H9 (cell line): ENCODE data around the gene HIPK2. TPM values are rescaled to one million over a fixed set of nuclear protein-coding genes. Genes with fewer than 3 reads are reported as not detected.

ENCODE experiments used
- DNase-seq: peaks from one replicate; pipeline ENCODE4 v3.0.0-alpha.2; 2017
- H2AFZ ChIP-seq: one replicate; pipeline ENCODE4 v1.6.1; 2013; ENCODE audit warnings: mild to moderate bottlenecking, low read length, control low read depth, moderate library complexity
- H2AK5ac ChIP-seq: 2 replicates; pipeline ENCODE4 v1.6.1; 2013; ENCODE audit warnings: low read length, control low read depth, mixed read lengths; ENCODE audit not compliant: insufficient read length
- H2BK120ac ChIP-seq: one replicate; pipeline ENCODE4 v1.6.1; 2013; ENCODE audit warnings: low read depth, mild to moderate bottlenecking, low read length, control low read depth, inconsistent platforms; ENCODE audit not compliant: poor library complexity, severe bottlenecking
- H2BK12ac ChIP-seq: 2 replicates; pipeline ENCODE4 v1.6.1; 2013; ENCODE audit warnings: low read length, control low read depth, mixed read lengths, low read depth; ENCODE audit not compliant: insufficient read length
- H2BK15ac ChIP-seq: 2 replicates; pipeline ENCODE4 v1.6.1; 2013; ENCODE audit warnings: low read depth, low read length, control low read depth
- H2BK20ac ChIP-seq: one replicate; pipeline ENCODE4 v1.6.1; 2013; ENCODE audit warnings: low read depth, mild to moderate bottlenecking, low read length, control low read depth, inconsistent platforms; ENCODE audit not compliant: poor library complexity, severe bottlenecking
- H2BK5ac ChIP-seq: 2 replicates; pipeline ENCODE4 v1.6.1; 2013; ENCODE audit warnings: low read length, control low read depth, mixed read lengths; ENCODE audit not compliant: insufficient read length
- H3K14ac ChIP-seq: 2 replicates; pipeline ENCODE4 v1.6.1; 2013; ENCODE audit warnings: low read length, control low read depth; ENCODE audit not compliant: insufficient read depth
- H3K18ac ChIP-seq: 2 replicates; pipeline ENCODE4 v1.6.1; 2013; ENCODE audit warnings: low read depth, mild to moderate bottlenecking, mixed read lengths, low read length, control low read depth; ENCODE audit not compliant: insufficient read length
- H3K23ac ChIP-seq: 2 replicates; pipeline ENCODE4 v1.6.1; 2013; ENCODE audit warnings: low read length, control low read depth, mixed read lengths, low read depth; ENCODE audit not compliant: insufficient read length
- H3K23me2 ChIP-seq: 2 replicates; pipeline ENCODE4 v1.6.1; 2013; ENCODE audit warnings: low read depth, mild to moderate bottlenecking, mixed read lengths, low read length, control low read depth; ENCODE audit not compliant: insufficient read length, poor library complexity, severe bottlenecking
- H3K27ac ChIP-seq: 2 replicates; pipeline ENCODE4 v1.5.1; 2013; ENCODE audit warnings: low read length, control low read depth, mixed read lengths, low read depth; ENCODE audit not compliant: insufficient read length
- H3K27me3 ChIP-seq: 2 replicates; pipeline ENCODE4 v1.6.1; 2013; ENCODE audit warnings: low read length, control low read depth, inconsistent platforms; ENCODE audit not compliant: insufficient read depth
- H3K4ac ChIP-seq: 2 replicates; pipeline ENCODE4 v1.6.1; 2013; ENCODE audit warnings: low read depth, mild to moderate bottlenecking, control low read depth, inconsistent platforms, low read length, moderate library complexity
- H3K4me1 ChIP-seq: 2 replicates; pipeline ENCODE4 v1.6.1; 2013; ENCODE audit warnings: low read length, control low read depth, inconsistent platforms; ENCODE audit not compliant: insufficient read depth
- H3K4me2 ChIP-seq: 2 replicates; pipeline ENCODE4 v1.6.1; 2013; ENCODE audit warnings: low read length, control low read depth, mixed read lengths; ENCODE audit not compliant: insufficient read length, insufficient read depth
- H3K56ac ChIP-seq: 2 replicates; pipeline ENCODE4 v1.6.1; 2013; ENCODE audit warnings: low read depth, mild to moderate bottlenecking, mixed read lengths, low read length, control low read depth; ENCODE audit not compliant: insufficient read length
- H3K79me1 ChIP-seq: 2 replicates; pipeline ENCODE4 v1.6.1; 2013; ENCODE audit warnings: low read depth, mild to moderate bottlenecking, moderate library complexity, low read length, control low read depth, inconsistent platforms; ENCODE audit not compliant: insufficient read depth, poor library complexity, severe bottlenecking
- H3K79me2 ChIP-seq: 2 replicates; pipeline ENCODE4 v1.6.1; 2013; ENCODE audit warnings: low read length, control low read depth, inconsistent platforms; ENCODE audit not compliant: insufficient read depth
- H3K9ac ChIP-seq: 2 replicates; pipeline ENCODE4 v1.6.1; 2013; ENCODE audit warnings: low read length, control low read depth, mixed read lengths; ENCODE audit not compliant: insufficient read length; ENCODE audit errors: extremely low read depth
- H3K9me3 ChIP-seq: one replicate; pipeline ENCODE4 v1.6.1; 2013; ENCODE audit warnings: low read depth, low read length, inconsistent platforms; ENCODE audit not compliant: control insufficient read depth
- H3T11ph ChIP-seq: one replicate; pipeline ENCODE4 v1.6.1; 2013; ENCODE audit warnings: mild to moderate bottlenecking, low read length, control low read depth, inconsistent platforms
- H4K20me1 ChIP-seq: one replicate; pipeline ENCODE4 v1.6.1; 2013; ENCODE audit not compliant: control insufficient read depth, insufficient read length, insufficient read depth
- H4K5ac ChIP-seq: 2 replicates; pipeline ENCODE4 v1.6.1; 2013; ENCODE audit warnings: low read depth, mild to moderate bottlenecking, mixed read lengths, low read length, control low read depth; ENCODE audit not compliant: insufficient read length
- H4K8ac ChIP-seq: replicated peaks from 2 replicates; pipeline ENCODE4 v1.6.1; 2013; ENCODE audit warnings: low read length, control low read depth, mixed read lengths, low read depth; ENCODE audit not compliant: insufficient read length
- H4K91ac ChIP-seq: 2 replicates; pipeline ENCODE4 v1.6.1; 2013; ENCODE audit warnings: low read depth, mild to moderate bottlenecking, moderate library complexity, mixed read lengths, low read length, control low read depth; ENCODE audit not compliant: insufficient read length
- H3K27ac Mint-ChIP-seq, 3 experiments: 2 replicates in 2 of 3; 3 replicates in 1 of 3; pipeline ENCODE4 v1.8.0; 2020 to 2021; ENCODE audit warnings: mixed read lengths in 3 of 3, mild to moderate bottlenecking in 1 of 3, moderate library complexity in 1 of 3
- H3K27me3 Mint-ChIP-seq: 2 replicates; pipeline ENCODE4 v1.8.0; 2021; ENCODE audit warnings: low read depth, mild to moderate bottlenecking, moderate library complexity, mixed read lengths
- H3K36me3 Mint-ChIP-seq, 3 experiments: 2 replicates in 2 of 3; 3 replicates in 1 of 3; pipeline ENCODE4 v1.8.0; 2020 to 2021; ENCODE audit warnings: low read depth in 3 of 3, mixed read lengths in 3 of 3; ENCODE audit not compliant: insufficient read depth in 1 of 3
- H3K4me1 Mint-ChIP-seq, 2 experiments: 2 replicates each; pipeline ENCODE4 v1.8.0; 2020; ENCODE audit warnings: mixed read lengths in 2 of 2
- H3K4me3 Mint-ChIP-seq, 2 experiments: 2 replicates in 1 of 2; 3 replicates in 1 of 2; pipeline ENCODE4 v1.8.0; 2020 to 2021; ENCODE audit warnings: mild to moderate bottlenecking in 2 of 2, mixed read lengths in 2 of 2, moderate library complexity in 1 of 2
- H3K9me3 Mint-ChIP-seq, 2 experiments: 2 replicates in 1 of 2; 3 replicates in 1 of 2; pipeline ENCODE4 v1.8.0; 2020; ENCODE audit warnings: mild to moderate bottlenecking in 2 of 2, mixed read lengths in 2 of 2, moderate library complexity in 1 of 2
- CTCF ChIP-seq: fragments of 200-600 bp; sonication (generic); conservative IDR thresholded peaks from 3 replicates; pipeline ENCODE4 v1.8.0; 2021; ENCODE audit warnings: antibody characterized with exemption, mild to moderate bottlenecking
- WGBS: extraction: QIAGEN DNeasy Blood & Tissue Kit; methylation state at CpG from one replicate; pipeline ENCODE4 v1.1.7; 2013; ENCODE audit warnings: missing lambda C conversion rate, low lambda C conversion rate, mixed read lengths; ENCODE audit not compliant: insufficient read length; ENCODE audit errors: extremely low coverage; 5-methylcytosine and 5-hydroxymethylcytosine counted together
- total RNA-seq: library from RNA; stranded (reverse); gene quantifications from 2 replicates; pipeline ENCODE4 v1.2.1, GENCODE V29; 2021

HIPK2 gene
- total RNA-seq, 1 experiment from 2014 or later, result 21.9 TPM

DNA sequence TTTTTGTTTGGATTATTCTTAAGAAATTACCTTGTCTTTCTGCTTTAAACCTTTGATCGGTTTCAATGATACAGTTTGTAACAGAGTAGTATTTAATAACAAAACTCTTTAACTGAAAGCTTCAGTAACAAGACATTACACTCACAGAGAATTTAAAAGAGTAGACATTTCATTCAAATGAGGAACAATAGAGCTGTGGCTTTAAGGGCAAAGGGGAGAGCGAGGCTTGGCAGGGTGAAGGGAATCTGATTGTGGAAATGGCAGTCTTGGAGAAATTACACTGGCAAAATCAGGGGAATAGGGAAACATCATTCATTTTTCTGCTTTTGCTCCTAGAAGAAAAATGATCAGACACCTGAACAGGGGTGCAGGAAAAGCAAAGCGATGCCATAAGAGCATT is 5.1 kb upstream of the HIPK2 start:
- Histone ChIP-seq H3K23ac (no peak overlapping the region), H3K4me2 (no peak overlapping the region), H3K9ac (no peak overlapping the region), H3K27ac (no peak overlapping the region), H3K14ac (no peak overlapping the region), H4K8ac (no peak overlapping the region), H2AFZ (no peak overlapping the region), H3K79me1 (no peaks in the 10 kb centered on the region), H3K9me3 (no peaks in the 10 kb centered on the region), H2BK20ac (no peak overlapping the region), H2BK12ac (no peak overlapping the region), H2AK5ac (no peak overlapping the region), H4K91ac (no peak overlapping the region), H3K27me3 (peaks cover 15% of the 10 kb centered on the region; the same call in 1 of the 2 replicates), H3K4ac (no peak overlapping the region), H2BK15ac (no peak overlapping the region), H4K20me1 (no peaks in the 10 kb centered on the region), H3K56ac (no peak overlapping the region), H2BK5ac (no peak overlapping the region), H4K5ac (no peak overlapping the region), H3T11ph (no peak overlapping the region), H3K79me2 (no peaks in the 10 kb centered on the region), H2BK120ac (no peak overlapping the region), H3K23me2 (peaks cover 2% of the 10 kb centered on the region), H3K4me1 (no peaks in the 10 kb centered on the region; the same call in 1 of the 2 replicates), H3K18ac (no peak overlapping the region)
- H3K27me3 Mint-ChIP-seq, result peaks cover 39% of the 10 kb centered on the region
- H3K4me3 Mint-ChIP-seq, result no peak overlapping the region
- no peak overlapping the region for H3K27ac Mint-ChIP-seq
- DNase-seq, result no peak
- WGBS, result no CpG with 5 or more reads among the region's 3 CpGs
- no peak for TF ChIP-seq CTCF
- no peaks in the 10 kb centered on the region for H3K36me3 Mint-ChIP-seq
- H3K9me3 Mint-ChIP-seq, result no peaks in the 10 kb centered on the region; a peak in 2 of 5 replicates
- H3K4me1 Mint-ChIP-seq, result peaks cover 3 to 5% of the 10 kb centered on the region in 2 experiments; a peak in 3 of 4 replicates
